WTC11 (cell line): ENCODE data around the gene NUP88.

Experiments
- CTCF ChIP-seq: fragments of 200-600 bp; IDR thresholded peaks from 2 replicates; pipeline ENCODE4 v1.8.0; 2022; ENCODE audit warnings: antibody characterized with exemption
- ELF4 ChIP-seq: sonication (generic); formaldehyde crosslinking; IDR thresholded peaks from 2 replicates; pipeline ENCODE4 v1.8.1; 2022; ENCODE audit warnings: low read depth, mild to moderate bottlenecking, moderate library complexity, missing genetic modification reagents
- MYBL2 ChIP-seq: sonication (generic); formaldehyde crosslinking; IDR thresholded peaks from 2 replicates; pipeline ENCODE4 v1.8.1; 2023; ENCODE audit warnings: mild to moderate bottlenecking, moderate library complexity, missing genetic modification reagents
- NR3C1 ChIP-seq: sonication (generic); formaldehyde crosslinking; conservative IDR thresholded peaks from 2 replicates; pipeline ENCODE4 v1.8.1; 2023; ENCODE audit warnings: low read depth, mild to moderate bottlenecking, missing genetic modification reagents
- SP1 ChIP-seq: sonication (generic); formaldehyde crosslinking; conservative IDR thresholded peaks from 2 replicates; pipeline ENCODE4 v1.8.1; 2022; ENCODE audit warnings: missing genetic modification reagents

DNA sequence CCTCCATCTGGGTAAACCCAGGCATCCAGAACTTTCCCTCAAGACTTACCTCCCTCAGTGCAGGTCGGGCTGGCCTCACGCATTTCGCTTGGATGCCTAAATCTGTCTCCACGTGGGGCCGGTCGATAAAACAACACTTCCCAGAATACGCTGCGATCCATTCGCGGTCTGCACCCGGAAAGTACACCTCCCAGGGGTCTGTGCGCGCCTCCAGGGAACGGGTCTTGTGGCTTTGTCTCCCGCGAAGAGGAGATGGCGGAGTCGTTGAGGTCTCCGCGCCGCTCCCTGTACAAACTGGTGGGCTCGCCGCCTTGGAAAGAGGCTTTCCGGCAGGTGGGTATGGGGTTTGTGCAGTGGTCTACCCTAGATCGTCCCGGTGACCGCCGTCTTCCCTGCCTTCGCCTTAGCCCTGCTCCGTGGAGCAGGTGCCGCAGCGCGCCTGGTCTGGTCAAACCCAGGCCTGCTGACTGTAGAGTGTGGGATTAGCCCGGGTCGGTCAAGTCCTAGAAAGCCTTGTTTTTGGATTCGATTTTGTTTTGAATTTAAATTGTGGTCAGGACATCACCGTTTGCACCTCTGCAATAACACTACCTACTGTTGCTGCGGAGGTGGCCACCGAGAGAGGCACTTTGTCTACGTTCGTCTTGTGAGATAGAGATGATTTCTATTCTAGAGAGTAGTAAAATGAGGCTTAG lies 644 bp upstream of the NUP88 start, which contains the start of gene RPAIN:
- TF ChIP-seq SP1 (no peak; the same call in none of the 2 replicates), CTCF (no peak), ELF4 (no peak), MYBL2 (CRISPR knock-in tag) (no peak), NR3C1 (CRISPR knock-in tag) (no peak)
